KG1 (cell line): ENCODE measurements around the gene RHOT2.

Experiments
- DNase-seq: peaks from one replicate; lab custom pipeline; 2025; lab: John Stamatoyannopoulos, UW

Gene RHOT2

GRCh38 chr16:670485-671352 is 2.8 kb downstream of the RHOT2 start:
- DNase-seq = no peak

GRCh38 chr16:671353-672131 is 3.6 kb downstream of the RHOT2 start:
- DNase-seq = no peak

- DNase-seq = no peak
Measured at GRCh38 chr16:672371-672770, 4.4 kb downstream of the RHOT2 start.

GRCh38 chr16:672851-673250 is 4.9 kb downstream of the RHOT2 start:
- no peak for DNase-seq

- no peak for DNase-seq
Measured at GRCh38 chr16:673399-673991, 5.6 kb downstream of the RHOT2 start.

- DNase-seq = no peak
Measured at GRCh38 chr16:674214-674881, 6.4 kb downstream of the RHOT2 start.

- no peak for DNase-seq
Measured at GRCh38 chr16:674968-675883, 7.3 kb downstream of the RHOT2 start, which contains the start of gene RHBDL1. RHBDL1 (plus strand) TSS chr16:675671; CDS start chr16:675791, 120 bp downstream.

- DNase-seq = no peak
Measured at GRCh38 chr16:675884-676564, 8.1 kb downstream of the RHOT2 start.

- DNase-seq = no peak
Measured at GRCh38 chr16:676565-676902, 8.6 kb downstream of the RHOT2 start.

- DNase-seq = no peak
Measured at GRCh38 chr16:676913-677312, 9.0 kb downstream of the RHOT2 start.

- DNase-seq = no peak
Measured at GRCh38 chr16:677316-678190, 9.6 kb downstream of the RHOT2 start.

GRCh38 chr16:678209-678857 is 10.4 kb downstream of the RHOT2 start:
- no peak for DNase-seq

GRCh38 chr16:678858-679813 is 11.2 kb downstream of the RHOT2 start:
- no peak for DNase-seq

GRCh38 chr16:679814-680624 is 12.1 kb downstream of the RHOT2 start, which contains the start of gene STUB1:
STUB1 (plus strand) TSS chr16:680410; CDS start chr16:680526, 116 bp downstream.
- DNase-seq = peak; percentile 61

- DNase-seq = no peak
Measured at GRCh38 chr16:680625-680945, 12.7 kb downstream of the RHOT2 start.

GRCh38 chr16:680967-681745 is 13.2 kb downstream of the RHOT2 start:
- peak; percentile 4 for DNase-seq
